ENCODE results near the gene DNAJB8. TPM values are rescaled to one million over a fixed set of nuclear protein-coding genes. Genes with fewer than 3 reads are reported as not detected.

Gene DNAJB8
- total RNA-seq, 2 experiments from 2014 or later, result not detected

DNA sequence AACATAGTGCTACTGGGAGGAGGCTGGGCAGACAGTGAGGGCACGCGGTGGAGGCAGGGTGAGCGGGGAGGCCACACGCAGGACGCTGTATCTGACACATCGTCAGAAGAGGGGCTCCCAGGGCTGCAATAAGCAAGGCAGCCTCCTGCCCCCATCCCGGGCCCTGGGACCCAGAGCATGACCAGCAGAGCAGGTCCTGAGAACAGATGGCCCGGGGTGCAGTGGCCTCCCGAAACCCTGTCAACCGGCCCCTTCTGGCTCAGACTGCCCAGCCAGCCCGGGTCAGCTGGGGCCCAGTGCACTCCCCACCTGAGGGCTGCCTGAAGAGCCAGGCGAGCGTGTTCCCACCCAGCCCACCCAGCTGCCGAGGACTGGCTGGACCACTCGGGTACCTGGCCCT, 37.4 kb downstream of the DNAJB8 start:
- H3K36me3 ChIP-seq (ENCODE audit: insufficient read depth, low read length), result no peaks in the 10 kb centered on the region
- TF ChIP-seq, protein P1, sequence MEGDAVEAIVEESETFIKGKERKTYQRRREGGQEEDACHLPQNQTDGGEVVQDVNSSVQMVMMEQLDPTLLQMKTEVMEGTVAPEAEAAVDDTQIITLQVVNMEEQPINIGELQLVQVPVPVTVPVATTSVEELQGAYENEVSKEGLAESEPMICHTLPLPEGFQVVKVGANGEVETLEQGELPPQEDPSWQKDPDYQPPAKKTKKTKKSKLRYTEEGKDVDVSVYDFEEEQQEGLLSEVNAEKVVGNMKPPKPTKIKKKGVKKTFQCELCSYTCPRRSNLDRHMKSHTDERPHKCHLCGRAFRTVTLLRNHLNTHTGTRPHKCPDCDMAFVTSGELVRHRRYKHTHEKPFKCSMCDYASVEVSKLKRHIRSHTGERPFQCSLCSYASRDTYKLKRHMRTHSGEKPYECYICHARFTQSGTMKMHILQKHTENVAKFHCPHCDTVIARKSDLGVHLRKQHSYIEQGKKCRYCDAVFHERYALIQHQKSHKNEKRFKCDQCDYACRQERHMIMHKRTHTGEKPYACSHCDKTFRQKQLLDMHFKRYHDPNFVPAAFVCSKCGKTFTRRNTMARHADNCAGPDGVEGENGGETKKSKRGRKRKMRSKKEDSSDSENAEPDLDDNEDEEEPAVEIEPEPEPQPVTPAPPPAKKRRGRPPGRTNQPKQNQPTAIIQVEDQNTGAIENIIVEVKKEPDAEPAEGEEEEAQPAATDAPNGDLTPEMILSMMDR (IDR thresholded peaks at IDR 0.05), result no peak
- H3K27me3 Mint-ChIP-seq, result peaks cover 54% of the 10 kb centered on the region
- DNase-seq (no peak), ATAC-seq (ENCODE audit: poor library complexity) (no peak)
- H3K9me3 Mint-ChIP-seq, result no peaks in the 10 kb centered on the region
- H3K4me3 Mint-ChIP-seq, result no peak overlapping the region
- H3K27ac ChIP-seq (ENCODE audit: low read depth in 1 of 2, low read length in 2 of 2), result no peak overlapping the region
- ChIA-PET CTCF (no interaction called here), POLR2A (no interaction called here)
- H3K4me1 Mint-ChIP-seq (ENCODE audit: low read depth), result peaks cover 7% of the 10 kb centered on the region
- peaks cover 0 to 9% of the 10 kb centered on the region in 2 experiments for H3K9me3 ChIP-seq (ENCODE audit: control insufficient read depth in 1 of 2, insufficient read depth in 1 of 2, low read length in 2 of 2)
- no peak overlapping the region for H3K27ac Mint-ChIP-seq
- intact Hi-C loops (cut with DNase I, micrococcal nuclease), result no loop called here
- no peak overlapping the region for H3K4me3 ChIP-seq (ENCODE audit: low read length)
- peaks cover 25 to 46% of the 10 kb centered on the region in 2 experiments for H3K27me3 ChIP-seq (ENCODE audit: control insufficient read depth in 1 of 2, insufficient read depth in 2 of 2, low read length in 2 of 2)
- no peaks in the 10 kb centered on the region for H3K36me3 Mint-ChIP-seq (ENCODE audit: low read depth)
- peaks cover 17% of the 10 kb centered on the region for H3K4me1 ChIP-seq (ENCODE audit: insufficient read depth, low read length)

DNA sequence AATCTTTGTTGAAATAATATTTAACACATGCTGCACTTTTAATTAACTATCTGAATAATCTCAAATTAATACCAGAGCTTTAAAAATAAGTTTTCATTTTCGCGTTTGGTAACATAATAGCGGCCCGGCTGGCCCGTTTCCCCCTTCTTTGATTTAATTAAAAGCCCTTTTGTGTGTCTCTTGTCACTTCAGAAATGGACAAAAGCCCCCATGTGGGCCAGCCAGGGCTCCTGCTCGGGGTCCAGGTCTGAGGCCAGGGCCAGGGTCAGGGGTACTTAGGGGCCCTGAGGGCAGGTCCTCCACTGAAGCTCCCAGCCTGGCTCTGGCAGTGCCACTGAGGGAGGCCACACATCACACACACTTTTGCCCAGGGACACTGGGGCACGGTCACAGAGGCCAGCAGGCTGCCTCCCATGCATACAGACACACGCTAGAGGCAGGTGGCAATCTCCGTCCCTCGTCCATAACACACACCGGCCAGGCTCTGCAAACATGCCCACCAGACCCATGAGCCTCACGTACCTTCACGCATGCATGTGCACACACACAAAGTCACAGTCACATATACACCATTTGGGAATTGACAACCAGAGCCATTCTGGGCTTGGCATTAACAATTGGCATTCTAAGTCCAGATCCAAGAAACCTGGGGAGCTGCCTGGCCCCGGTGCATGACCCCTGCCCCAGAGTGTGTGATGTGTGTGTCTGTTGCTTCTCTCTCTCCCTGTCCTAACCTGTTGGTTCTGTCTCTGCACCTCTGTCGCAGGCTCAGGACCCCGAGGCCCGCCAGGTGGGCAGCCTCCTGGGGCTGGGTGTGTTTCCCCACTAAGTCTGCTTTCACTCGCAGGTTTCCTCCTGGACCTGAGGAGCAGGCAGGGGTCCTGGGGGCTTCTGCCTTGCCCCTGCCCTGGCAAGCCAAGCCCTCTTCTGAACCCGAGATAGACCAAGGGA, 38.5 kb downstream of the DNAJB8 start:
- DNase-seq (no peak), ATAC-seq (ENCODE audit: poor library complexity) (no peak)
- Mint-ChIP-seq H3K9me3 (no peaks in the 10 kb centered on the region), H3K27me3 (peaks cover 45% of the 10 kb centered on the region), H3K4me3 (no peak overlapping the region), H3K27ac (no peak overlapping the region), H3K4me1 (ENCODE audit: low read depth) (peaks cover 7% of the 10 kb centered on the region), H3K36me3 (ENCODE audit: low read depth) (no peaks in the 10 kb centered on the region)
- peaks cover 16% of the 10 kb centered on the region for H3K4me1 ChIP-seq (ENCODE audit: insufficient read depth, low read length)
- peaks cover 0 to 9% of the 10 kb centered on the region in 2 experiments for H3K9me3 ChIP-seq (ENCODE audit: control insufficient read depth in 1 of 2, insufficient read depth in 1 of 2, low read length in 2 of 2)
- H3K4me3 ChIP-seq (ENCODE audit: low read length), result no peak overlapping the region
- H3K27ac ChIP-seq (ENCODE audit: low read depth in 1 of 2, low read length in 2 of 2), result no peak overlapping the region
- intact Hi-C loops (cut with DNase I, micrococcal nuclease), result no loop called here
- ChIA-PET POLR2A (interaction anchor here (0.6 kb wide), 1 partner anchor 208 kb away, joined by 3 read pairs; no protein-coding TSS in a partner anchor), CTCF (interaction anchor here (1.3 to 2.7 kb wide), 2 partner anchors 69 to 156 kb away, joined by 3 to 12 read pairs; no protein-coding TSS in a partner anchor)
- TF ChIP-seq, protein P1 (IDR thresholded peaks at IDR 0.05), result no peak
- peaks cover 19 to 35% of the 10 kb centered on the region in 2 experiments for H3K27me3 ChIP-seq (ENCODE audit: control insufficient read depth in 1 of 2, insufficient read depth in 2 of 2, low read length in 2 of 2)
- no peaks in the 10 kb centered on the region for H3K36me3 ChIP-seq (ENCODE audit: insufficient read depth, low read length)

DNA sequence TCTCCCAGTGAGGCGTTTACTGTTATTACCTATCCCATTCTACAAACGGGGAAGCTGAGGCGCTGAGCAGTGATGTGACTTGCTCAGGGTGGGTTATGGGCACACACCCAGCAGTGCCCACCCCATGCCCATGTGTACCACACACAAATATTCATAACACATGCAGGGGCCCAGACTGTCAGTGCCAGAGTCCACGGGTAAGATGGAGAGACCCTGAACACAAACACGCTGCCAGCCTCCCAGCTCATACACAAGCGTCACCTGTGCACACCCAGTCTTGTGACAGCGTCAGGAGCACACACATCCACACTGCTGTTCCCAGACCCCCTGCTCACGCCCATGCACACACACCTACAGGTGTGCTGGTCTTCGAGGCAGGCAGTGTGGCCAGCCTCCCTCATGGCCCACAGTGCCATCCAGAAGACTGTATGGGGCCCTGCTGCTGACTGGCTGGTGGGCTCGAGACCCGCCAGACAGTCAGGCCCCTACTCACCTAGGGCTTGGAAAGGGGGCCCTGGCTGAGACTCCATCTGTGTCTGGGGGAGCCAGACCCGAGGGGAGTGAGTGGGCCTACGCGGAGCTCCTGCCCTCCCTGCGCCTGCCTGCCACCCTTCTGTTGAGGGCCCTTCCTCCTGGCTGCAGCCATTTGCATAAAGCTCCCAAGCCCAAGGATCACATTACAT, 39.4 kb downstream of the DNAJB8 start:
- ChIA-PET POLR2A (no interaction called here), CTCF (interaction anchor here (1.3 to 2.7 kb wide), 2 partner anchors 70 to 157 kb away, joined by 3 to 12 read pairs; no protein-coding TSS in a partner anchor)
- Mint-ChIP-seq H3K9me3 (no peaks in the 10 kb centered on the region), H3K36me3 (ENCODE audit: low read depth) (no peaks in the 10 kb centered on the region), H3K27me3 (peaks cover 42% of the 10 kb centered on the region), H3K27ac (no peak overlapping the region), H3K4me1 (ENCODE audit: low read depth) (peaks cover 4% of the 10 kb centered on the region), H3K4me3 (peak overlapping the region; percentile 45)
- ATAC-seq (ENCODE audit: poor library complexity), result no peak
- H3K27me3 ChIP-seq (ENCODE audit: control insufficient read depth in 1 of 2, insufficient read depth in 2 of 2, low read length in 2 of 2), result peaks cover 16 to 28% of the 10 kb centered on the region in 2 experiments
- H3K36me3 ChIP-seq (ENCODE audit: insufficient read depth, low read length), result no peaks in the 10 kb centered on the region
- peaks cover 10% of the 10 kb centered on the region for H3K4me1 ChIP-seq (ENCODE audit: insufficient read depth, low read length)
- H3K4me3 ChIP-seq (ENCODE audit: low read length), result no peak overlapping the region
- TF ChIP-seq, protein P1 (IDR thresholded peaks at IDR 0.05), result no peak
- peaks cover 0 to 5% of the 10 kb centered on the region in 2 experiments for H3K9me3 ChIP-seq (ENCODE audit: control insufficient read depth in 1 of 2, insufficient read depth in 1 of 2, low read length in 2 of 2)
- intact Hi-C loops (cut with DNase I, micrococcal nuclease), result no loop called here
- H3K27ac ChIP-seq (ENCODE audit: low read depth in 1 of 2, low read length in 2 of 2), result no peak overlapping the region
- DNase-seq, result no peak
